HEK293 (cell line): ENCODE measurements around the gene FBN2.

Source experiments
- CTCF ChIA-PET: fragments of 350-600 bp; formaldehyde crosslinking; extraction: SDS; loops from one replicate; lab custom pipeline; 2021; ENCODE audit warnings: antibody characterized with exemption; lab: Yijun Ruan, JAX
- POLR2A ChIA-PET: fragments of 300-600 bp; formaldehyde crosslinking; extraction: SDS; loops from one replicate; lab custom pipeline; 2020; ENCODE audit warnings: antibody characterized with exemption, inconsistent platforms; lab: Yijun Ruan, JAX
- H3K27ac ChIP-seq: fragments of 200-500 bp; sonication (Bioruptor generic); 2 replicates; pipeline ENCODE4 v1.5.1; 2014; ENCODE audit warnings: low read depth, low read length, control low read depth, inconsistent platforms; ENCODE audit errors: extremely low read depth
- H3K36me3 ChIP-seq, 2 experiments: fragments of 200-500 bp in 1 of 2; sonication (Bioruptor generic) in 1 of 2; 1 replicate in 1 of 2; 2 replicates in 1 of 2; pipeline ENCODE4 v1.5.1; 2014 to 2017; ENCODE audit warnings: inconsistent platforms in 2 of 2, low read length in 2 of 2; ENCODE audit not compliant: control insufficient read depth in 2 of 2, insufficient read depth in 1 of 2
- H3K4me1 ChIP-seq: fragments of 200-500 bp; sonication (Bioruptor generic); 2 replicates; pipeline ENCODE4 v1.5.1; 2014; ENCODE audit warnings: mild to moderate bottlenecking, low read length, inconsistent platforms; ENCODE audit not compliant: control insufficient read depth, insufficient read depth
- H3K4me3 ChIP-seq: 2 replicates; pipeline ENCODE4 v1.5.1; 2011; ENCODE audit warnings: low read depth, mild to moderate bottlenecking, control low read depth, low read length, moderate library complexity
- H3K9me3 ChIP-seq: fragments of 200-500 bp; sonication (Bioruptor generic); 2 replicates; pipeline ENCODE4 v1.5.1; 2014; ENCODE audit warnings: low read depth, low read length, inconsistent platforms; ENCODE audit not compliant: control insufficient read depth, insufficient read depth
- IKZF3 ChIP-seq: fragments of 450-650 bp; IDR thresholded peaks from 2 replicates; pipeline ENCODE4 v1.5.0; 2018; ENCODE audit warnings: missing biosample characterization, mild to moderate bottlenecking, missing genetic modification characterization, moderate library complexity
- MYNN ChIP-seq: fragments of 450-650 bp; formaldehyde crosslinking; IDR thresholded peaks from 2 replicates; pipeline ENCODE4 v1.5.1; 2016; ENCODE audit warnings: missing biosample characterization, missing genetic modification characterization, borderline replicate concordance
- PRDM1 ChIP-seq: fragments of 450-650 bp; formaldehyde crosslinking; IDR thresholded peaks from 2 replicates; pipeline ENCODE4; 2016; ENCODE audit warnings: missing biosample characterization, missing genetic modification characterization
- SETDB1 ChIP-seq: IDR thresholded peaks from one replicate; pipeline ENCODE4 v1.6.1; 2017; ENCODE audit warnings: mild to moderate bottlenecking, low read length, moderate library complexity, mixed read lengths; ENCODE audit not compliant: insufficient read length
- SP2 ChIP-seq: fragments of 450-650 bp; formaldehyde crosslinking; IDR thresholded peaks from 2 replicates; pipeline ENCODE4 v1.5.1; 2016; ENCODE audit warnings: missing biosample characterization, missing genetic modification characterization
- ZBTB48 ChIP-seq: fragments of 450-650 bp; formaldehyde crosslinking; IDR thresholded peaks from 2 replicates; pipeline ENCODE4 v1.5.1; 2016; ENCODE audit warnings: missing biosample characterization, missing genetic modification characterization
- ZBTB7A ChIP-seq: fragments of 450-650 bp; formaldehyde crosslinking; IDR thresholded peaks from 2 replicates; pipeline ENCODE4 v1.5.1; 2016; ENCODE audit warnings: low read depth, missing biosample characterization, missing genetic modification characterization
- ZNF311 ChIP-seq: fragments of 450-650 bp; formaldehyde crosslinking; IDR thresholded peaks from 2 replicates; pipeline ENCODE4 v1.5.1; 2017; ENCODE audit warnings: missing biosample characterization, missing genetic modification characterization, borderline replicate concordance
- ZNF426 ChIP-seq: fragments of 450-650 bp; formaldehyde crosslinking; IDR thresholded peaks from 2 replicates; pipeline ENCODE4 v1.5.1; 2017; ENCODE audit warnings: missing biosample characterization, missing genetic modification characterization, mild to moderate bottlenecking, inconsistent platforms, moderate library complexity
- ZNF48 ChIP-seq: fragments of 450-650 bp; formaldehyde crosslinking; IDR thresholded peaks from 2 replicates; pipeline ENCODE4 v1.5.1; 2016; ENCODE audit warnings: missing biosample characterization, missing genetic modification characterization
- ZNF558 ChIP-seq: fragments of 450-650 bp; formaldehyde crosslinking; IDR thresholded peaks from 2 replicates; pipeline ENCODE4 v1.5.1; 2016; ENCODE audit warnings: missing biosample characterization, missing genetic modification characterization
- ZNF701 ChIP-seq: fragments of 450-650 bp; formaldehyde crosslinking; IDR thresholded peaks from 2 replicates; pipeline ENCODE4 v1.5.1; 2016; ENCODE audit warnings: missing biosample characterization, missing genetic modification characterization
- ZNF747 ChIP-seq: fragments of 450-650 bp; formaldehyde crosslinking; IDR thresholded peaks from 2 replicates; pipeline ENCODE4 v1.5.1; 2016; ENCODE audit warnings: missing biosample characterization, missing genetic modification characterization
- ZNF768 ChIP-seq: fragments of 450-650 bp; formaldehyde crosslinking; IDR thresholded peaks from 2 replicates; pipeline ENCODE4 v1.5.1; 2018; ENCODE audit warnings: missing biosample characterization, mild to moderate bottlenecking, missing genetic modification characterization
- ZNF785 ChIP-seq: fragments of 450-650 bp; formaldehyde crosslinking; IDR thresholded peaks from 2 replicates; pipeline ENCODE4 v1.5.1; 2016; ENCODE audit warnings: missing biosample characterization, missing genetic modification characterization
- ZNF837 ChIP-seq: fragments of 450-650 bp; formaldehyde crosslinking; IDR thresholded peaks from 2 replicates; pipeline ENCODE4 v1.5.1; 2016; ENCODE audit warnings: missing biosample characterization, missing genetic modification characterization
- ZXDB ChIP-seq: fragments of 450-650 bp; formaldehyde crosslinking; IDR thresholded peaks from 2 replicates; pipeline ENCODE4 v1.5.1; 2016; ENCODE audit warnings: missing biosample characterization, missing genetic modification characterization
- TF ChIP-seq, protein P1 (sequence below): fragments of 450-650 bp; formaldehyde crosslinking; conservative IDR thresholded peaks from 2 replicates; pipeline ENCODE4 v1.5.1; 2016; ENCODE audit warnings: low read depth, missing biosample characterization, missing genetic modification characterization
- TF ChIP-seq, protein P2 (sequence below): fragments of 450-650 bp; formaldehyde crosslinking; IDR thresholded peaks from 2 replicates; pipeline ENCODE4 v1.5.1; 2016; ENCODE audit warnings: missing biosample characterization, missing genetic modification characterization
- TF ChIP-seq, protein P3 (sequence below): fragments of 450-650 bp; formaldehyde crosslinking; IDR thresholded peaks from 2 replicates; pipeline ENCODE4 v1.5.1; 2016; ENCODE audit warnings: missing biosample characterization, missing genetic modification characterization, low read depth
- TF ChIP-seq, protein P4 (sequence below): fragments of 450-650 bp; formaldehyde crosslinking; IDR thresholded peaks from 2 replicates; pipeline ENCODE4 v1.5.1; 2017; ENCODE audit warnings: missing biosample characterization, missing genetic modification characterization
- TF ChIP-seq, protein P5 (sequence below): fragments of 450-650 bp; formaldehyde crosslinking; IDR thresholded peaks from 2 replicates; pipeline ENCODE4 v1.5.1; 2016; ENCODE audit warnings: missing biosample characterization, missing genetic modification characterization
- TF ChIP-seq, protein P6 (sequence below): fragments of 450-650 bp; formaldehyde crosslinking; IDR thresholded peaks from 2 replicates; pipeline ENCODE4 v1.5.1; 2016; ENCODE audit warnings: missing biosample characterization, missing genetic modification characterization

Gene FBN2

DNA sequence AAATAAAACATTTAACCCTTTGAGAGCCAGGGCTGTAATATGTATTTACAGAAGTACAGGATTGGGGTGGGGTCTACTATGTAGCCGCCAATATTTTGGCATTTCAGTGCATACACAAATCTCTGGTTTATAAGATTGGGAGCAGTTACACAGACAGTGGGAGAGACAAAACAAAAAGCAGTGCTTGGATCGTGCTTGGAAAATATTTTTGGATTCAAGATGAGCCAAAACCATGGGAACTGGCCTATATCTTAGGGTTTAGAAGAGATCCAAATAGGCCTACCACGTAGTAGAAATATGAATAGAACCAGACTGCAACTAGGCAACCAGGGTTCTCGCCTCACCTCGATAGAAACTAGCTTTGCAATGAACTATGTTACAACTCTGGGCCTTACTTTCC lies 284.9 kb downstream of the FBN2 start (continued):
- TF ChIP-seq, protein P1, sequence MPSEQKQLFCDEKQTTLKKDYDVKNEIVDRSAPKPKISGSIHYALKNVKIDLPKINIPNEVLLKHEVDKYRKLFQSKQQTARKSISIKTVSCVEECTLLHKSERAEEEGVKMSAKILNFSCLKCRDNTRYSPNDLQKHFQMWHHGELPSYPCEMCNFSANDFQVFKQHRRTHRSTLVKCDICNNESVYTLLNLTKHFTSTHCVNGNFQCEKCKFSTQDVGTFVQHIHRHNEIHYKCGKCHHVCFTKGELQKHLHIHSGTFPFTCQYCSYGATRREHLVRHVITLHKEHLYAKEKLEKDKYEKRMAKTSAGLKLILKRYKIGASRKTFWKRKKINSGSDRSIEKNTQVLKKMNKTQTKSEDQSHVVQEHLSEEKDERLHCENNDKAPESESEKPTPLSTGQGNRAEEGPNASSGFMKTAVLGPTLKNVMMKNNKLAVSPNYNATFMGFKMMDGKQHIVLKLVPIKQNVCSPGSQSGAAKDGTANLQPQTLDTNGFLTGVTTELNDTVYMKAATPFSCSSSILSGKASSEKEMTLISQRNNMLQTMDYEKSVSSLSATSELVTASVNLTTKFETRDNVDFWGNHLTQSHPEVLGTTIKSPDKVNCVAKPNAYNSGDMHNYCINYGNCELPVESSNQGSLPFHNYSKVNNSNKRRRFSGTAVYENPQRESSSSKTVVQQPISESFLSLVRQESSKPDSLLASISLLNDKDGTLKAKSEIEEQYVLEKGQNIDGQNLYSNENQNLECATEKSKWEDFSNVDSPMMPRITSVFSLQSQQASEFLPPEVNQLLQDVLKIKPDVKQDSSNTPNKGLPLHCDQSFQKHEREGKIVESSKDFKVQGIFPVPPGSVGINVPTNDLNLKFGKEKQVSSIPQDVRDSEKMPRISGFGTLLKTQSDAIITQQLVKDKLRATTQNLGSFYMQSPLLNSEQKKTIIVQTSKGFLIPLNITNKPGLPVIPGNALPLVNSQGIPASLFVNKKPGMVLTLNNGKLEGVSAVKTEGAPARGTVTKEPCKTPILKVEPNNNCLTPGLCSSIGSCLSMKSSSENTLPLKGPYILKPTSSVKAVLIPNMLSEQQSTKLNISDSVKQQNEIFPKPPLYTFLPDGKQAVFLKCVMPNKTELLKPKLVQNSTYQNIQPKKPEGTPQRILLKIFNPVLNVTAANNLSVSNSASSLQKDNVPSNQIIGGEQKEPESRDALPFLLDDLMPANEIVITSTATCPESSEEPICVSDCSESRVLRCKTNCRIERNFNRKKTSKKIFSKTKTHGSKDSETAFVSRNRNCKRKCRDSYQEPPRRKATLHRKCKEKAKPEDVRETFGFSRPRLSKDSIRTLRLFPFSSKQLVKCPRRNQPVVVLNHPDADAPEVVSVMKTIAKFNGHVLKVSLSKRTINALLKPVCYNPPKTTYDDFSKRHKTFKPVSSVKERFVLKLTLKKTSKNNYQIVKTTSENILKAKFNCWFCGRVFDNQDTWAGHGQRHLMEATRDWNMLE (tag by site-specific recombination), result no peak
- TF ChIP-seq ZBTB7A (tag by site-specific recombination), result no peak
- TF ChIP-seq SETDB1, result no peak
- TF ChIP-seq ZNF785 (tag by site-specific recombination), result no peak
- TF ChIP-seq, all 188 proteins: peak for 0

DNA sequence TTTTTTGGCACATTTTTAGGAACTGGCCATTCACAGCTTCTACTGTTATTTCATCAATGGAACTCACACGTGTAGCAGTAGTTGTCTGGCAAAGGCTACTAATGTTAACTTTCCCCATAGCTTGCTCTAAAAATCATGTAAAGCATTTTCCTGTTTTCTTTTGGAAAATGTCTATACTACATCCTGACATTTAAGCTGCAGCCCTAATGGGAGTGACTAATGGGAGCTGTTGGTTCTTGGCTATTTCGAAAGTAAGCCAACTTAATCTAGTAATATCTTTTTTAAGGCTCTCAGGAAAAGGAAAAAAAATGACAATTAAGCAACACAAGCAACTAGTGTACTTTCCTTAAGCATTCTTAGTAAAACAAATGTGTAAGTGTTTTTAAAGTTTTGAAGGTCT lies 285.3 kb downstream of the FBN2 start:
- TF ChIP-seq IKZF3 (no peak), ZNF558 (tag by site-specific recombination) (no peak), SP2 (no peak), ZNF701 (tag by site-specific recombination) (no peak), ZNF747 (no peak), ZNF426 (tag by site-specific recombination) (no peak), ZNF768 (tag by site-specific recombination) (no peak), ZNF311 (tag by site-specific recombination) (no peak), ZNF48 (tag by site-specific recombination) (no peak), PRDM1 (tag by site-specific recombination) (no peak), ZXDB (no peak), ZNF837 (tag by site-specific recombination) (no peak), MYNN (tag by site-specific recombination) (no peak), ZBTB48 (tag by site-specific recombination) (no peak)
- TF ChIP-seq, protein P2, sequence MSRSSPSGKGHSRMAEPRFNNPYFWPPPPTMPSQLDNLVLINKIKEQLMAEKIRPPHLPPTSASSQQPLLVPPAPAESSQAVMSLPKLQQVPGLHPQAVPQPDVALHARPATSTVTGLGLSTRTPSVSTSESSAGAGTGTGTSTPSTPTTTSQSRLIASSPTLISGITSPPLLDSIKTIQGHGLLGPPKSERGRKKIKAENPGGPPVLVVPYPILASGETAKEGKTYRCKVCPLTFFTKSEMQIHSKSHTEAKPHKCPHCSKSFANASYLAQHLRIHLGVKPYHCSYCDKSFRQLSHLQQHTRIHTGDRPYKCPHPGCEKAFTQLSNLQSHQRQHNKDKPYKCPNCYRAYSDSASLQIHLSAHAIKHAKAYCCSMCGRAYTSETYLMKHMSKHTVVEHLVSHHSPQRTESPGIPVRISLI (tag by site-specific recombination), result no peak
- TF ChIP-seq, protein P3, sequence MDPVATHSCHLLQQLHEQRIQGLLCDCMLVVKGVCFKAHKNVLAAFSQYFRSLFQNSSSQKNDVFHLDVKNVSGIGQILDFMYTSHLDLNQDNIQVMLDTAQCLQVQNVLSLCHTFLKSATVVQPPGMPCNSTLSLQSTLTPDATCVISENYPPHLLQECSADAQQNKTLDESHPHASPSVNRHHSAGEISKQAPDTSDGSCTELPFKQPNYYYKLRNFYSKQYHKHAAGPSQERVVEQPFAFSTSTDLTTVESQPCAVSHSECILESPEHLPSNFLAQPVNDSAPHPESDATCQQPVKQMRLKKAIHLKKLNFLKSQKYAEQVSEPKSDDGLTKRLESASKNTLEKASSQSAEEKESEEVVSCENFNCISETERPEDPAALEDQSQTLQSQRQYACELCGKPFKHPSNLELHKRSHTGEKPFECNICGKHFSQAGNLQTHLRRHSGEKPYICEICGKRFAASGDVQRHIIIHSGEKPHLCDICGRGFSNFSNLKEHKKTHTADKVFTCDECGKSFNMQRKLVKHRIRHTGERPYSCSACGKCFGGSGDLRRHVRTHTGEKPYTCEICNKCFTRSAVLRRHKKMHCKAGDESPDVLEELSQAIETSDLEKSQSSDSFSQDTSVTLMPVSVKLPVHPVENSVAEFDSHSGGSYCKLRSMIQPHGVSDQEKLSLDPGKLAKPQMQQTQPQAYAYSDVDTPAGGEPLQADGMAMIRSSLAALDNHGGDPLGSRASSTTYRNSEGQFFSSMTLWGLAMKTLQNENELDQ (tag by site-specific recombination), result no peak
- TF ChIP-seq, protein P4, sequence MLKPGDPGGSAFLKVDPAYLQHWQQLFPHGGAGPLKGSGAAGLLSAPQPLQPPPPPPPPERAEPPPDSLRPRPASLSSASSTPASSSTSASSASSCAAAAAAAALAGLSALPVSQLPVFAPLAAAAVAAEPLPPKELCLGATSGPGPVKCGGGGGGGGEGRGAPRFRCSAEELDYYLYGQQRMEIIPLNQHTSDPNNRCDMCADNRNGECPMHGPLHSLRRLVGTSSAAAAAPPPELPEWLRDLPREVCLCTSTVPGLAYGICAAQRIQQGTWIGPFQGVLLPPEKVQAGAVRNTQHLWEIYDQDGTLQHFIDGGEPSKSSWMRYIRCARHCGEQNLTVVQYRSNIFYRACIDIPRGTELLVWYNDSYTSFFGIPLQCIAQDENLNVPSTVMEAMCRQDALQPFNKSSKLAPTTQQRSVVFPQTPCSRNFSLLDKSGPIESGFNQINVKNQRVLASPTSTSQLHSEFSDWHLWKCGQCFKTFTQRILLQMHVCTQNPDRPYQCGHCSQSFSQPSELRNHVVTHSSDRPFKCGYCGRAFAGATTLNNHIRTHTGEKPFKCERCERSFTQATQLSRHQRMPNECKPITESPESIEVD, result no peak
- TF ChIP-seq, protein P5, sequence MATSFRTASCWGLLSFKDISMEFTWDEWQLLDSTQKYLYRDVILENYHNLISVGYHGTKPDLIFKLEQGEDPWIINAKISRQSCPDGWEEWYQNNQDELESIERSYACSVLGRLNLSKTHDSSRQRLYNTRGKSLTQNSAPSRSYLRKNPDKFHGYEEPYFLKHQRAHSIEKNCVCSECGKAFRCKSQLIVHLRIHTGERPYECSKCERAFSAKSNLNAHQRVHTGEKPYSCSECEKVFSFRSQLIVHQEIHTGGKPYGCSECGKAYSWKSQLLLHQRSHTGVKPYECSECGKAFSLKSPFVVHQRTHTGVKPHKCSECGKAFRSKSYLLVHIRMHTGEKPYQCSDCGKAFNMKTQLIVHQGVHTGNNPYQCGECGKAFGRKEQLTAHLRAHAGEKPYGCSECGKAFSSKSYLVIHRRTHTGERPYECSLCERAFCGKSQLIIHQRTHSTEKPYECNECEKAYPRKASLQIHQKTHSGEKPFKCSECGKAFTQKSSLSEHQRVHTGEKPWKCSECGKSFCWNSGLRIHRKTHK (tag by site-specific recombination), result no peak
- TF ChIP-seq, protein P6, sequence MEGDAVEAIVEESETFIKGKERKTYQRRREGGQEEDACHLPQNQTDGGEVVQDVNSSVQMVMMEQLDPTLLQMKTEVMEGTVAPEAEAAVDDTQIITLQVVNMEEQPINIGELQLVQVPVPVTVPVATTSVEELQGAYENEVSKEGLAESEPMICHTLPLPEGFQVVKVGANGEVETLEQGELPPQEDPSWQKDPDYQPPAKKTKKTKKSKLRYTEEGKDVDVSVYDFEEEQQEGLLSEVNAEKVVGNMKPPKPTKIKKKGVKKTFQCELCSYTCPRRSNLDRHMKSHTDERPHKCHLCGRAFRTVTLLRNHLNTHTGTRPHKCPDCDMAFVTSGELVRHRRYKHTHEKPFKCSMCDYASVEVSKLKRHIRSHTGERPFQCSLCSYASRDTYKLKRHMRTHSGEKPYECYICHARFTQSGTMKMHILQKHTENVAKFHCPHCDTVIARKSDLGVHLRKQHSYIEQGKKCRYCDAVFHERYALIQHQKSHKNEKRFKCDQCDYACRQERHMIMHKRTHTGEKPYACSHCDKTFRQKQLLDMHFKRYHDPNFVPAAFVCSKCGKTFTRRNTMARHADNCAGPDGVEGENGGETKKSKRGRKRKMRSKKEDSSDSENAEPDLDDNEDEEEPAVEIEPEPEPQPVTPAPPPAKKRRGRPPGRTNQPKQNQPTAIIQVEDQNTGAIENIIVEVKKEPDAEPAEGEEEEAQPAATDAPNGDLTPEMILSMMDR, result no peak
- Histone ChIP-seq H3K4me3 (no peak overlapping the region), H3K9me3 (no peaks in the 10 kb centered on the region), H3K4me1 (no peaks in the 10 kb centered on the region), H3K27ac (no peak overlapping the region), H3K36me3 (no peaks in the 10 kb centered on the region; a peak in 1 of 3 replicates)
- ChIA-PET POLR2A (no interaction called here), CTCF (no interaction called here)
